RCC 7860 (cell line): Measurements from ENCODE around the gene ZNF804A.

Source experiments
- DNase-seq: peaks from one replicate; pipeline ENCODE4 v3.0.0-alpha.2; 2015; ENCODE audit warnings: low spot score
- FAIRE-seq: peaks from 2 replicates; lab custom pipeline; 2012; peaks lifted over from hg19 to GRCh38; lab: Jason Lieb, UNC

ZNF804A gene

DNA sequence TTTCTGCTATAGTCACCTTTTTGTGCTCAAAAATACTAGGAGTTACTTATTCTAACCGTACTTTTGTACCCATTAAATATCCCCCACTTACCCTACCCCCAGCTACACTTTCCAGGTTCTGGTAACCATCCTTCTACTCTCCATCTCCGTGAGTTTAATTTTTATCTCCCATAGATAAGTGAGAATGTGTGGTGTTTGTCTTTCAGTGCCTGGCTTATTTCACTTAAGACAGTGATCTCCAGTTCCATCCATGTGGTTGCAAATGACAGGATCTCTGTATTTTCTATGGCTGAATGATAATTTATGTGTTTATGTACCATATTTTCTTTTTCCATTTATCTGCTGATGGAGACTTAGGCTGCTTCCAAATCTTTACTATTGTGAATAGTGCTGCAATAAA lies 323.3 kb downstream of the ZNF804A start:
- FAIRE-seq (no peak), DNase-seq (no peak)

DNA sequence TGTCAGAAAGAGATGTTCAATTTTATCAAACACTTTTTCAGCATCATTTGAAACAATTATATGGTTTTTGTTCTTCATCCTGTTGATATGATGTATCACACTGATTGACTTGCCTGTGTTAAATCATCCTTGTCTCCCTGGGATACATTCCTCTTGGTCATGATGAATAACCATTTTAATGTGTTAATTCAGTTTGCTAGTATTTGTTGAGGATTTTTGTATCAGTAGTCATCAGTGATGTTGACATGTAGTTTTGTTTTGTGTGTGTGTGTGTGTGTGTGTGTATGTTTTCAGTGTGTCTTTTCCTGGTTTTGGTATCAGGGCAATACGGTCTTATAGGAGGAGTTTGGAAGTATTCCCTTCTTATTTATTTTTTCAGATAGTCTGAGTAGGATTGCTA lies 325.4 kb downstream of the ZNF804A start:
- FAIRE-seq, result no peak
- DNase-seq, result no peak

DNA sequence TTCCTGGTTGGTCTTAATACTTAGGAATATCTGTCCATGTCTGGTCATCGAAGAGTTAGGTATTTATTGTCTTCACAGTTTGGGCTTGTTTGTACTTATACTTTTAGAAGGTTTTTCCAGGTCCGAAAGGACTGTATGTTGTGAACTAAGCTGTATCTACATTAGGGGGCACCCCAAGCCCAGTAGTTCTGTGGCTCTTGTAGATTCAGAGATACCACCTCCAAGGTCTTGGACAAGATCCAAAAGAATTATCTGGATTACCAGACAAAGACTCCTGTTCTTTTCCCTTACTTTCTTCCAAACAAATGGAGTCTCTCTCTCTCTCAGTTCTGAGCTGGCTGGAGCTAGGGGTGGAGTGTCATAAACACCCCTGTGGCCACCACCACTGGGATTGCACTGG lies 328.7 kb downstream of the ZNF804A start:
- DNase-seq, result no peak
- FAIRE-seq, result no peak

DNA sequence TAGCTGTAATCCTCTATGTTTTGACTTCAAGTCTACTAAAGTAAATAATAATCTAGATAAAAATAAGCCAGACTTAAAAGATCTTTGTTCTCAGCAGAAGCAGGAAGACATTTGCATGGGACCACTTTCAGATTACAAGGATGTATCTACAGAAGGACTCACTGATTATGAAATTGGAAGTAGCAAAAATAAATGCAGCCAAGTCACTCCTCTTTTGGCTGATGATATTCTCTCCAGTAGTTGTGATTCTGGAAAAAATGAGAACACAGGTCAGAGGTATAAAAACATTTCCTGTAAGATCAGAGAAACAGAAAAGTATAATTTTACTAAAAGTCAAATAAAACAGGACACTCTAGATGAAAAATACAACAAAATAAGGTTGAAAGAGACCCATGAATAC lies 338.4 kb downstream of the ZNF804A start:
- FAIRE-seq (no peak), DNase-seq (no peak)

DNA sequence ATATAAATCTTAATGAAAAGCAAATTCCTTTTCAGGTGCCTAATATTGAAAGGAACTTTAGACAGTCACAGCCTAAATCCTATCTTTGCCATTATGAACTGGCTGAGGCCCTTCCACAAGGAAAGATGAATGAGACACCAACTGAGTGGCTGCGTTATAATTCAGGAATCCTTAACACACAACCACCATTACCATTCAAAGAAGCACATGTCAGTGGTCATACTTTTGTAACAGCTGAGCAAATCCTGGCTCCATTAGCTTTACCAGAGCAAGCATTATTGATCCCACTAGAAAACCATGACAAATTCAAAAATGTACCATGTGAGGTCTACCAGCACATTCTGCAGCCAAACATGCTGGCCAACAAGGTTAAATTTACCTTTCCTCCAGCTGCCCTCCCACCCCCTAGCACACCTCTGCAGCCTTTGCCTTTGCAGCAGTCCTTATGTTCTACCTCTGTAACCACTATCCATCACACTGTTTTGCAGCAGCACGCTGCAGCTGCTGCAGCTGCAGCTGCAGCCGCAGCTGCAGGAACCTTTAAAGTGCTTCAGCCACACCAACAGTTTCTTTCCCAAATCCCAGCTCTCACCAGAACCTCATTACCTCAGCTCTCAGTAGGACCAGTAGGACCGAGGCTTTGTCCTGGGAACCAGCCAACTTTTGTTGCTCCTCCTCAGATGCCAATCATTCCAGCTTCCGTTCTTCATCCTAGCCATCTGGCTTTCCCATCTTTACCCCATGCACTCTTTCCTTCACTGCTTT lies 340.1 kb downstream of the ZNF804A start:
- no peak for FAIRE-seq

DNA sequence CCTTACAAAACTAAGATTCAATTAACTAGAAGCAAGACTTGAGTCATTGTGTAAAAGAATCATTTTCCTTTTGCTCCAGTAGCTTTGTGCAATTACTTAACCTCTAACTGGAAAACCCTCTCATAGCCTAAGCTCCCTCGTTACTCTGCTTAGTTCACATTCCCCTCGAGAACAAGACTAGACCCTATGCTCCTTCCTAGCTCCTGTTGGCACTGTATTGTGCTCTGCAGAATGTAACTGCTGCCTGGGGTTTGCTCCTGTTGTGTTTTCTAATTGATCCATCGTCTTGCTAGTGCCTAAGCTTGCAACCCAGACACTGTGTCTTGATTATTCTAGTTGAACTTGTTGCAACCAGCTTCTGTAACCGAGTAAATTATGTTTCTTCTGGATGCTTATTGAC lies 347.0 kb downstream of the ZNF804A start:
- DNase-seq (no peak), FAIRE-seq (no peak)

More for the DNA sequence above, 340.1 kb downstream of the ZNF804A start:
- DNase-seq, result no peak

DNA sequence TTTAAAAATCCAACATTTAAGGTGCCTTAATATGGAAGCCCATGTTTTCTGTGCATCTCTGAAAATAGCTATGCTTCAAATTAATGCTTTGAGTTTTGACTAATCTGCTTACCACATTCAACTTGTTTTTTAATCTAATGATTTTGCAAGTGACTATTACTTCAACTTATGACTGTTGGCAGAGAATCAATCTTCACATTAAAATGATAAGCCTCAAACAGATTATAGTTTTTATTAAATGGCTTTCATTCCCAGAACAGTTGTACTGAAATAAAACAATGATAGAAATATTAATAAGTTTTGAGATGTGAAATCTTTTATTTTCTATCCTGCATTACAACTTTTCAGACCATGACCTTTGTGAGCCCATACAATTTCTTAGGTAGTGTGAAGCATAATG lies 347.5 kb downstream of the ZNF804A start:
- DNase-seq, result no peak
- FAIRE-seq, result no peak

DNA sequence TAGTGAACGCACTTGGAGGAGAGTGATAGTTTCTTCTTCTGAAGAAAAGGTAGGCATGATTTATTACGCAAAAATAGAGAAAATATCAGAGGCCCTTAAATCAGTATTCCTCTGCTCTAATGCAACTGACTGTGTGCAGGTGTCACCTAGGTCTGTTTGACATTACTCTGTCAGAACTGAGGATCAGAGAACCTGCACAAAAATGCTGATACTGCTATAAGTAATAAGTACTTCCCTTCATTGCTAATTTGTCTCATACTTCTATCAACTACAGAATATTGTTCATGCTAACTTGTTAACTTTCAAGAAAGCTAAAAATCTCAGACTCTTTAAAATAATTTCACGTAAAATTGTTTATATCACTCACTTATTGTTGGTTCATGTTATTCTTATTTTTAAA lies 358.5 kb downstream of the ZNF804A start:
- FAIRE-seq, result no peak
- DNase-seq, result no peak

DNA sequence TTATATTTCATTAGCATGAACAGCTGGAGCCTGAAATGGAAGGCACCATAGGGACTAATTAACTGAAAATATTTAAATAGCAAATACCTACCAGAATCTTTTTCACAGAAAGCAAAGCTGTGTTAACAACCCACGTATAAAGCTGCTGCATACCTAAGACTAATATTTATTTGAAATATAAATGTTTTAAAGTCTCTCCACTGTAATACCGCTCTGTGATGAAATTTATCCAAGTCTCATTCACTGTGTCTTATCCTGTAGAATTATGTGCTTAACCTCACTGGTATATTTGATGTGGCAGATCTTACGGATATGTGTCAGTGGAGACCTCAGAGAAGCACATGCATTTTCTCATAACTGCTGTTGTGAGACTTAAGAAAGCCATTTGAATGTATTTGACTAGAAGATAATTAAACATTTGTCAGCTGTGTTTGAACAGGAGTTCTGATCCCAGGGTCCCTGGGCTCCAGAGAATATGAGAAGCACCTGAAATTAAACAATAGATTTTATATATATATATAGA lies 373.3 kb downstream of the ZNF804A start:
- DNase-seq (no peak), FAIRE-seq (no peak)
